ENCODE measurements around the gene STK24.

The STK24 gene

DNA sequence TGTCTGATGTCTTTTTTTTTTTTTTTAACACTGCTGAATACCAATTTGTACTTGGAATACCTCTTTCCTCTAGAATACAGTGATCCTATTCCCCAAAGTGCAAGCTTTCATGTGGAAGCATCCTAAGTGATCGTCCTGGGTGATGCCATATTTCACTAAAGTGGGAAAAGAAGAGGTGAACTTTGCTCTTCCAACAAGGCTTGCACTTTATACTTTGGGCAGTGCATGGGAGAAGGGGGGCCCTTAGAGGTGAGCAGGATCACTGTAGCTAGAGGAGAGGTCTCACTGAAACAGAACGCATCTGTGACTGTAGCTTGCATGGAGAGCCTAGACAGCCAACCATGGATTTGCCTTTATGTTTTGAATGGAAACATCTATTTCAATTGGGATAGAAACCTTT is 173.8 kb downstream of the STK24 start:
- no peak overlapping the region for H3K4me2 ChIP-seq (ENCODE audit: low read length)
- H2BK12ac ChIP-seq (ENCODE audit: low read length), result no peak overlapping the region
- H2BK5ac ChIP-seq (ENCODE audit: low read depth, low read length, poor library complexity), result no peak overlapping the region
- no peaks in the 10 kb centered on the region for H3K4me1 ChIP-seq (ENCODE audit: control insufficient read depth in 1 of 2, insufficient read depth in 2 of 2, low read length in 2 of 2)
- no peak overlapping the region for H4K8ac ChIP-seq (ENCODE audit: low read depth, low read length)
- no peak overlapping the region for H3K27ac ChIP-seq (ENCODE audit: low read depth, low read length)
- no peak overlapping the region for H3K18ac ChIP-seq (ENCODE audit: low read length)
- peaks cover 4 to 9% of the 10 kb centered on the region in 2 experiments for H3K36me3 ChIP-seq (ENCODE audit: control insufficient read depth in 1 of 2, insufficient read depth in 2 of 2, low read length in 2 of 2)
- H3K27me3 ChIP-seq (ENCODE audit: insufficient read depth, low read length), result no peaks in the 10 kb centered on the region
- no peak overlapping the region for H3K4ac ChIP-seq (ENCODE audit: low read depth, low read length)
- H3K9me3 ChIP-seq (ENCODE audit: insufficient read depth, low read depth, low read length), result no peaks in the 10 kb centered on the region
- H3K23ac ChIP-seq (ENCODE audit: low read length), result no peak overlapping the region
- no CpG with 5 or more reads among the region's 2 CpGs for WGBS (ENCODE audit: extremely low coverage, insufficient coverage, insufficient read length)
- H3K79me1 ChIP-seq (ENCODE audit: low read length), result no peaks in the 10 kb centered on the region
- H2BK120ac ChIP-seq (ENCODE audit: insufficient read depth, low read length, poor library complexity), result no peak overlapping the region
- no peak overlapping the region for H2AFZ ChIP-seq (ENCODE audit: insufficient read depth, low read length, poor library complexity)
- no peak overlapping the region for H4K12ac ChIP-seq (ENCODE audit: low read depth, low read length)
- DNase-seq, result no peak
- no peak overlapping the region for H3K4me3 ChIP-seq (ENCODE audit: low read depth, low read length)
- no peak overlapping the region for H4K91ac ChIP-seq (ENCODE audit: low read depth, low read length)
- no peak overlapping the region for H3K14ac ChIP-seq (ENCODE audit: low read length)
- H3K79me2 ChIP-seq (ENCODE audit: control insufficient read depth, insufficient read depth, low read length, poor library complexity), result no peaks in the 10 kb centered on the region
- H2AK5ac ChIP-seq (ENCODE audit: low read length), result no peak overlapping the region
- no peak overlapping the region for H3K9ac ChIP-seq (ENCODE audit: low read length)

DNA sequence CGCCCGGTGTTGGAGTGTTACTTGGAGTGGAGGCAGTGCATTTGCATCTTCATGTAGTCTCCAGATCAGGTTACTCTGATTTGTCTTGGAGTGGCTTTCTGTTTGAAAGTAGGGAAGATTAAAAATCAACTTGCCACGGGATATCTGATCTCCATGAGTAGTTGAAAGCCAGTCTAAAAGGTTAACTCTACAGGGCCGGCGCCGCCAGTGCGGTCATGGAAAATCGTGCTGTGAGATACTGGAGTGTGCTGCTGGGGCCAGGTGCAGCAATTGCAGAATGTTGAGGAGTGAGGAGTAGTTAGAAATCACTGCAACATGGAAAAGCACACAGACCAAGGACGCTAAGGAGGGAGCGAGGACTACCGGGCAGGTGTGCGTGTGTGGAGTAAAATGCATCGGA is 175.0 kb downstream of the STK24 start:
- H2BK5ac ChIP-seq (ENCODE audit: low read depth, low read length, poor library complexity), result no peak overlapping the region
- H2AFZ ChIP-seq (ENCODE audit: insufficient read depth, low read length, poor library complexity), result no peak overlapping the region
- no peak overlapping the region for H4K12ac ChIP-seq (ENCODE audit: low read depth, low read length)
- no peak for DNase-seq
- H3K14ac ChIP-seq (ENCODE audit: low read length), result no peak overlapping the region
- H3K18ac ChIP-seq (ENCODE audit: low read length), result no peak overlapping the region
- no peak overlapping the region for H2BK120ac ChIP-seq (ENCODE audit: insufficient read depth, low read length, poor library complexity)
- no peaks in the 10 kb centered on the region for H3K79me1 ChIP-seq (ENCODE audit: low read length)
- no peak overlapping the region for H4K8ac ChIP-seq (ENCODE audit: low read depth, low read length)
- no peak overlapping the region for H3K23ac ChIP-seq (ENCODE audit: low read length)
- no peaks in the 10 kb centered on the region for H3K27me3 ChIP-seq (ENCODE audit: insufficient read depth, low read length)
- no peak overlapping the region for H3K4me3 ChIP-seq (ENCODE audit: low read depth, low read length)
- no peaks in the 10 kb centered on the region for H3K79me2 ChIP-seq (ENCODE audit: control insufficient read depth, insufficient read depth, low read length, poor library complexity)
- no peak overlapping the region for H2BK12ac ChIP-seq (ENCODE audit: low read length)
- no peak overlapping the region for H3K4ac ChIP-seq (ENCODE audit: low read depth, low read length)
- H3K9me3 ChIP-seq (ENCODE audit: insufficient read depth, low read depth, low read length), result no peaks in the 10 kb centered on the region
- no peak overlapping the region for H2AK5ac ChIP-seq (ENCODE audit: low read length)
- H3K4me1 ChIP-seq (ENCODE audit: control insufficient read depth in 1 of 2, insufficient read depth in 2 of 2, low read length in 2 of 2), result no peaks in the 10 kb centered on the region
- no peak overlapping the region for H3K27ac ChIP-seq (ENCODE audit: low read depth, low read length)
- no peak overlapping the region for H3K9ac ChIP-seq (ENCODE audit: low read length)
- no peak overlapping the region for H3K4me2 ChIP-seq (ENCODE audit: low read length)
- no peak overlapping the region for H4K91ac ChIP-seq (ENCODE audit: low read depth, low read length)
- WGBS (ENCODE audit: extremely low coverage, insufficient coverage, insufficient read length), result no CpG with 5 or more reads among the region's 13 CpGs
- H3K36me3 ChIP-seq (ENCODE audit: control insufficient read depth in 1 of 2, insufficient read depth in 2 of 2, low read length in 2 of 2), result peaks cover 4 to 9% of the 10 kb centered on the region in 2 experiments

DNA sequence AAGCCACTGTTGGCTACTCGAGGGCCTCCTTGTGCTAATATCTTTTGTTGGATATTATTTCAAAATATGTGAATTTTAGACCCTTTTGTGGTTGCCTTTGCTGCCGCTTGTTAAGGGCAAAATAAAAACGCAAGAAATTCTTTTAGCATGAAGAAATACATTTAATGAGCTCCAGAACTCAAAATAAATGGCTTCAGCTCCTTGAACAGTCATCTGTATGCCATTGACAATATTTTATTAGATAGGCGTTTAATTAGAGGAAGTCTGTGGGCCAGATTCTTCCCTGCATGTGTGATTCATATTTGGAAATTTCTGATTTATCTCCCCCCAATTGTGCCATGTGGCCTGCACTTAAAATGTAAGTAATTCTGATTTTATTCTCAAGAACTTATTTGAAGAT is 177.2 kb downstream of the STK24 start:
- no peak overlapping the region for H2BK5ac ChIP-seq (ENCODE audit: low read depth, low read length, poor library complexity)
- H4K91ac ChIP-seq (ENCODE audit: low read depth, low read length), result no peak overlapping the region
- H3K4ac ChIP-seq (ENCODE audit: low read depth, low read length), result no peak overlapping the region
- H3K4me3 ChIP-seq (ENCODE audit: low read depth, low read length), result no peak overlapping the region
- H2AK5ac ChIP-seq (ENCODE audit: low read length), result no peak overlapping the region
- no peak overlapping the region for H2BK120ac ChIP-seq (ENCODE audit: insufficient read depth, low read length, poor library complexity)
- H4K12ac ChIP-seq (ENCODE audit: low read depth, low read length), result no peak overlapping the region
- H3K27me3 ChIP-seq (ENCODE audit: insufficient read depth, low read length), result no peaks in the 10 kb centered on the region
- no peak overlapping the region for H4K8ac ChIP-seq (ENCODE audit: low read depth, low read length)
- H3K9ac ChIP-seq (ENCODE audit: low read length), result no peak overlapping the region
- no peaks in the 10 kb centered on the region for H3K4me1 ChIP-seq (ENCODE audit: control insufficient read depth in 1 of 2, insufficient read depth in 2 of 2, low read length in 2 of 2)
- H3K36me3 ChIP-seq (ENCODE audit: control insufficient read depth in 1 of 2, insufficient read depth in 2 of 2, low read length in 2 of 2), result peaks cover 17 to 25% of the 10 kb centered on the region in 2 experiments
- H3K23ac ChIP-seq (ENCODE audit: low read length), result no peak overlapping the region
- no peak for DNase-seq
- no peak overlapping the region for H3K27ac ChIP-seq (ENCODE audit: low read depth, low read length)
- H2AFZ ChIP-seq (ENCODE audit: insufficient read depth, low read length, poor library complexity), result no peak overlapping the region
- H3K79me2 ChIP-seq (ENCODE audit: control insufficient read depth, insufficient read depth, low read length, poor library complexity), result no peaks in the 10 kb centered on the region
- no peak overlapping the region for H2BK12ac ChIP-seq (ENCODE audit: low read length)
- H3K79me1 ChIP-seq (ENCODE audit: low read length), result no peaks in the 10 kb centered on the region
- no peak overlapping the region for H3K14ac ChIP-seq (ENCODE audit: low read length)
- H3K9me3 ChIP-seq (ENCODE audit: insufficient read depth, low read depth, low read length), result no peaks in the 10 kb centered on the region
- whole genome bisulfite sequencing (ENCODE audit: extremely low coverage, insufficient coverage, insufficient read length), result no CpG with 5 or more reads among the region's 4 CpGs
- H3K18ac ChIP-seq (ENCODE audit: low read length), result no peak overlapping the region
- H3K4me2 ChIP-seq (ENCODE audit: low read length), result no peak overlapping the region

DNA sequence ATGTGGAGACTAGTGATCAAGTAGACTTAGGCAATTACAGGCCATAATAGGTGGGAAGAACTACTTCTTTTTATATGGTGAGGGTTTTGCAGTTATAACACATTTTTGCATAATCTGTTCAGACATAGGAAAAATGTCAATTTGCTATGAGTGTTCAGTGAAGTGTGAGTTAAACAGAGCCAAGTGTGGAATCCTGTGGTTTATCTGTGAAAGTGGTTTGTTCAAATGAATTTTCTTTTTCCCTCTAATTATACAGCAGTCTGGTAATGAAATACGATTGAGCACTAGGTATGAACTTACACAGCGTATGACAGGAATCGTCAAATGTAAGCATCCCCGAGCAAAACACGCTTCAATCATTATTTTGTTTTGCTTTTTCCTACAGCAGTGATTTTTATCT is 178.3 kb downstream of the STK24 start:
- WGBS (ENCODE audit: extremely low coverage, insufficient coverage, insufficient read length), result no CpG with 5 or more reads among the region's 5 CpGs
- H3K27me3 ChIP-seq (ENCODE audit: insufficient read depth, low read length), result no peaks in the 10 kb centered on the region
- no peak overlapping the region for H2AFZ ChIP-seq (ENCODE audit: insufficient read depth, low read length, poor library complexity)
- H4K8ac ChIP-seq (ENCODE audit: low read depth, low read length), result no peak overlapping the region
- no peaks in the 10 kb centered on the region for H3K4me1 ChIP-seq (ENCODE audit: control insufficient read depth in 1 of 2, insufficient read depth in 2 of 2, low read length in 2 of 2)
- no peak overlapping the region for H3K4me3 ChIP-seq (ENCODE audit: low read depth, low read length)
- no peak overlapping the region for H3K18ac ChIP-seq (ENCODE audit: low read length)
- H2AK5ac ChIP-seq (ENCODE audit: low read length), result no peak overlapping the region
- no peak overlapping the region for H3K14ac ChIP-seq (ENCODE audit: low read length)
- H3K9ac ChIP-seq (ENCODE audit: low read length), result no peak overlapping the region
- no peak for DNase-seq
- no peak overlapping the region for H2BK12ac ChIP-seq (ENCODE audit: low read length)
- H3K36me3 ChIP-seq (ENCODE audit: control insufficient read depth in 1 of 2, insufficient read depth in 2 of 2, low read length in 2 of 2), result peaks cover 27 to 33% of the 10 kb centered on the region in 2 experiments
- H2BK5ac ChIP-seq (ENCODE audit: low read depth, low read length, poor library complexity), result no peak overlapping the region
- H3K23ac ChIP-seq (ENCODE audit: low read length), result no peak overlapping the region
- H3K79me1 ChIP-seq (ENCODE audit: low read length), result no peaks in the 10 kb centered on the region
- no peaks in the 10 kb centered on the region for H3K79me2 ChIP-seq (ENCODE audit: control insufficient read depth, insufficient read depth, low read length, poor library complexity)
- no peak overlapping the region for H3K27ac ChIP-seq (ENCODE audit: low read depth, low read length)
- no peak overlapping the region for H4K91ac ChIP-seq (ENCODE audit: low read depth, low read length)
- H3K9me3 ChIP-seq (ENCODE audit: insufficient read depth, low read depth, low read length), result no peaks in the 10 kb centered on the region
- no peak overlapping the region for H2BK120ac ChIP-seq (ENCODE audit: insufficient read depth, low read length, poor library complexity)
- no peak overlapping the region for H3K4me2 ChIP-seq (ENCODE audit: low read length)
- no peak overlapping the region for H3K4ac ChIP-seq (ENCODE audit: low read depth, low read length)
- H4K12ac ChIP-seq (ENCODE audit: low read depth, low read length), result no peak overlapping the region
